ENCODE measurements around the gene ACBD7. TPM values are rescaled to one million over a fixed set of nuclear protein-coding genes. Genes with fewer than 3 reads are reported as not detected.

The ACBD7 gene
- total RNA-seq, 2 donors from 2014 or later, result 0.91 to 3.5 TPM

GRCh38 chr10:15084502-15084922 is 4.1 kb downstream of the ACBD7 start:
- Histone ChIP-seq H3K4me3 (peak overlapping the region; percentile 25 to 35), H3K4me1 (replicated peaks) (no peaks in the 10 kb centered on the region), H3K36me3 (no peaks in the 10 kb centered on the region), H3K27ac (peak overlapping the region; percentile 51 to 62), H3K9me3 (no peaks in the 10 kb centered on the region), H3K27me3 (replicated peaks; ENCODE audit: insufficient read depth) (no peaks in the 10 kb centered on the region)
- intact Hi-C loops (cut with DNase I), result no loop called here
- DNase-seq (ENCODE audit: low spot score), result peak; percentile 81
- TF ChIP-seq CTCF (IDR thresholded peaks at IDR 0.05) (peak in 2 of 4 experiments; percentile 28 to 33), POLR2AphosphoS5 (IDR thresholded peaks at IDR 0.05) (peak; percentile 92), POLR2A (IDR thresholded peaks at IDR 0.05) (peak; percentile 22)
- 5% methylated on average over 7 of the region's 7 CpGs for WGBS

- TF ChIP-seq CTCF (IDR thresholded peaks at IDR 0.05) (no peak), POLR2A (IDR thresholded peaks at IDR 0.05) (no peak), POLR2AphosphoS5 (IDR thresholded peaks at IDR 0.05) (no peak)
- no peak for DNase-seq (ENCODE audit: low spot score)
- H3K36me3 ChIP-seq, result no peaks in the 10 kb centered on the region
- intact Hi-C loops (cut with DNase I), result no loop called here
- H3K27ac ChIP-seq, result peak overlapping the region; percentile 51 to 62
- no peaks in the 10 kb centered on the region for H3K27me3 ChIP-seq (replicated peaks; ENCODE audit: insufficient read depth)
- 68% methylated on average over 18 of the region's 18 CpGs for WGBS
- no peaks in the 10 kb centered on the region for H3K4me1 ChIP-seq (replicated peaks)
- no peaks in the 10 kb centered on the region for H3K9me3 ChIP-seq
- peak overlapping the region; percentile 25 to 35 for H3K4me3 ChIP-seq
Measured at GRCh38 chr10:15083674-15084501, 4.7 kb downstream of the ACBD7 start.

- Histone ChIP-seq H3K36me3 (no peaks in the 10 kb centered on the region), H3K4me1 (replicated peaks) (no peaks in the 10 kb centered on the region), H3K9me3 (no peaks in the 10 kb centered on the region), H3K4me3 (no peak overlapping the region), H3K27ac (no peak overlapping the region), H3K27me3 (replicated peaks; ENCODE audit: insufficient read depth) (no peaks in the 10 kb centered on the region)
- TF ChIP-seq POLR2AphosphoS5 (IDR thresholded peaks at IDR 0.05), result no peak
- TF ChIP-seq CTCF (IDR thresholded peaks at IDR 0.05), result no peak
- no peak for TF ChIP-seq POLR2A (IDR thresholded peaks at IDR 0.05)
- WGBS, result 92% methylated on average over 3 of the region's 3 CpGs
- intact Hi-C loops (cut with DNase I), result no loop called here
- DNase-seq (ENCODE audit: low spot score), result no peak
Measured at GRCh38 chr10:15075421-15075820, 13.2 kb downstream of the ACBD7 start.

GRCh38 chr10:15072358-15072757 is 16.2 kb downstream of the ACBD7 start:
- TF ChIP-seq CTCF (IDR thresholded peaks at IDR 0.05), result no peak
- no peak for TF ChIP-seq POLR2AphosphoS5 (IDR thresholded peaks at IDR 0.05)
- no peak for TF ChIP-seq POLR2A (IDR thresholded peaks at IDR 0.05)
- H3K36me3 ChIP-seq, result no peaks in the 10 kb centered on the region
- H3K27ac ChIP-seq, result no peak overlapping the region
- 89% methylated on average over 5 of the region's 5 CpGs for WGBS
- no peaks in the 10 kb centered on the region for H3K9me3 ChIP-seq
- no peaks in the 10 kb centered on the region for H3K4me1 ChIP-seq (replicated peaks)
- no peak overlapping the region for H3K4me3 ChIP-seq
- intact Hi-C loops (cut with DNase I), result no loop called here
- no peaks in the 10 kb centered on the region for H3K27me3 ChIP-seq (replicated peaks; ENCODE audit: insufficient read depth)
- no peak for DNase-seq (ENCODE audit: low spot score)

GRCh38 chr10:15069230-15069629 is 19.3 kb downstream of the ACBD7 start:
- intact Hi-C loops (cut with DNase I), result no loop called here
- no peak overlapping the region for H3K27ac ChIP-seq
- 74% methylated on average over 4 of the region's 4 CpGs for WGBS

More at GRCh38 chr10:15069230-15069629, 19.3 kb downstream of the ACBD7 start:
- Histone ChIP-seq H3K4me3 (no peak overlapping the region), H3K27me3 (replicated peaks; ENCODE audit: insufficient read depth) (no peaks in the 10 kb centered on the region), H3K9me3 (no peaks in the 10 kb centered on the region), H3K4me1 (replicated peaks) (no peaks in the 10 kb centered on the region), H3K36me3 (no peaks in the 10 kb centered on the region)
- TF ChIP-seq POLR2A (IDR thresholded peaks at IDR 0.05), result no peak
- no peak for TF ChIP-seq POLR2AphosphoS5 (IDR thresholded peaks at IDR 0.05)
- no peak for TF ChIP-seq CTCF (IDR thresholded peaks at IDR 0.05)
- DNase-seq (ENCODE audit: low spot score), result no peak

All from prostate gland (tissue), 2 donors.